ENCODE measurements around the gene XAGE1B.

- TF ChIP-seq, protein P1, sequence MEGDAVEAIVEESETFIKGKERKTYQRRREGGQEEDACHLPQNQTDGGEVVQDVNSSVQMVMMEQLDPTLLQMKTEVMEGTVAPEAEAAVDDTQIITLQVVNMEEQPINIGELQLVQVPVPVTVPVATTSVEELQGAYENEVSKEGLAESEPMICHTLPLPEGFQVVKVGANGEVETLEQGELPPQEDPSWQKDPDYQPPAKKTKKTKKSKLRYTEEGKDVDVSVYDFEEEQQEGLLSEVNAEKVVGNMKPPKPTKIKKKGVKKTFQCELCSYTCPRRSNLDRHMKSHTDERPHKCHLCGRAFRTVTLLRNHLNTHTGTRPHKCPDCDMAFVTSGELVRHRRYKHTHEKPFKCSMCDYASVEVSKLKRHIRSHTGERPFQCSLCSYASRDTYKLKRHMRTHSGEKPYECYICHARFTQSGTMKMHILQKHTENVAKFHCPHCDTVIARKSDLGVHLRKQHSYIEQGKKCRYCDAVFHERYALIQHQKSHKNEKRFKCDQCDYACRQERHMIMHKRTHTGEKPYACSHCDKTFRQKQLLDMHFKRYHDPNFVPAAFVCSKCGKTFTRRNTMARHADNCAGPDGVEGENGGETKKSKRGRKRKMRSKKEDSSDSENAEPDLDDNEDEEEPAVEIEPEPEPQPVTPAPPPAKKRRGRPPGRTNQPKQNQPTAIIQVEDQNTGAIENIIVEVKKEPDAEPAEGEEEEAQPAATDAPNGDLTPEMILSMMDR (IDR thresholded peaks at IDR 0.05) = no peak
- no peak for TF ChIP-seq POLR2AphosphoS5 (IDR thresholded peaks at IDR 0.05; ENCODE audit: low read depth, low read length)
These were observed 46.2 kb upstream of the XAGE1B start for GRCh38 chrX:52563105-52563504.

Measured in Panc1 (cell line).